Activated naive CD4-positive, alpha-beta T cell treated with Interleukin-2 at 50 U/mL for 16 hours (primary cell): ENCODE data around the gene PDSS2.

Source experiments
- DNase-seq: peaks from one replicate; pipeline ENCODE4 v3.0.0-alpha.2; 2020

The PDSS2 gene

GRCh38 chr6:107357842-107358241 is 101.5 kb downstream of the PDSS2 start:
- no peak for DNase-seq

GRCh38 chr6:107357031-107357430 is 102.3 kb downstream of the PDSS2 start:
- no peak for DNase-seq

GRCh38 chr6:107355659-107356058 is 103.7 kb downstream of the PDSS2 start:
- DNase-seq: no peak

GRCh38 chr6:107354451-107354850 is 104.9 kb downstream of the PDSS2 start:
- DNase-seq: no peak

GRCh38 chr6:107353773-107354382 is 105.5 kb downstream of the PDSS2 start:
- no peak for DNase-seq

GRCh38 chr6:107348224-107348623 is 111.1 kb downstream of the PDSS2 start:
- no peak for DNase-seq

- no peak for DNase-seq
These were observed 114.0 kb downstream of the PDSS2 start for GRCh38 chr6:107345393-107345792.

- DNase-seq: no peak
These were observed 114.4 kb downstream of the PDSS2 start for GRCh38 chr6:107344981-107345380.

GRCh38 chr6:107344383-107344782 is 115.0 kb downstream of the PDSS2 start:
- no peak for DNase-seq

GRCh38 chr6:107342144-107342543 is 117.2 kb downstream of the PDSS2 start:
- no peak for DNase-seq

GRCh38 chr6:107340881-107341280 is 118.5 kb downstream of the PDSS2 start:
- DNase-seq: no peak

GRCh38 chr6:107337191-107337741 is 122.1 kb downstream of the PDSS2 start:
- no peak for DNase-seq

- no peak for DNase-seq
These were observed 125.3 kb downstream of the PDSS2 start for GRCh38 chr6:107334026-107334425.

GRCh38 chr6:107333491-107333890 is 125.9 kb downstream of the PDSS2 start:
- no peak for DNase-seq

- no peak for DNase-seq
These were observed 127.7 kb downstream of the PDSS2 start for GRCh38 chr6:107331409-107332386.

GRCh38 chr6:107330168-107330567 is 129.2 kb downstream of the PDSS2 start:
- no peak for DNase-seq

GRCh38 chr6:107329063-107329860 is 130.1 kb downstream of the PDSS2 start:
- no peak for DNase-seq

GRCh38 chr6:107328081-107328480 is 131.3 kb downstream of the PDSS2 start:
- no peak for DNase-seq

- DNase-seq: no peak
These were observed 136.1 kb downstream of the PDSS2 start for GRCh38 chr6:107323133-107323785.

- DNase-seq: no peak
These were observed 137.6 kb downstream of the PDSS2 start for GRCh38 chr6:107321793-107322192.

- DNase-seq: no peak
These were observed 139.3 kb downstream of the PDSS2 start for GRCh38 chr6:107319906-107320530.
